Panc1 (cell line): Measurements from ENCODE around the gene AFG3L2. TPM values are rescaled to one million over a fixed set of nuclear protein-coding genes. Genes with fewer than 3 reads are reported as not detected.

ENCODE experiments used
- ATAC-seq: fragments of 200-7000 bp; cut with Tn5 transposase; 2 replicates; pipeline ENCODE4 v1.9.1; 2020; ENCODE audit warnings: mild to moderate bottlenecking, moderate library complexity
- BruUV-seq: library from RNA; stranded (reverse); fragments of 400-500 nt; replicated peaks from 2 replicates; lab custom pipeline; 2021; lab: Mats Ljungman, UMichigan
- CTCF ChIA-PET: fragments of 300-600 bp; sonication (Branson Sonifier 250); formaldehyde crosslinking; loops from one replicate; lab custom pipeline; 2022; ENCODE audit warnings: antibody characterized with exemption; lab: Charles Lee
- POLR2A ChIA-PET: fragments of 300-600 bp; sonication (Branson Sonifier 250); formaldehyde crosslinking; loops from one replicate; lab custom pipeline; 2022; ENCODE audit warnings: antibody characterized with exemption; lab: Charles Lee
- DNase-seq: peaks from one replicate; pipeline ENCODE4 v3.0.0-alpha.2; 2010; ENCODE audit warnings: low read depth, low spot score
- H3K27ac ChIP-seq: 2 replicates; pipeline ENCODE4 v1.5.1; 2011; ENCODE audit warnings: mild to moderate bottlenecking, low read length, inconsistent platforms
- H3K27me3 ChIP-seq: fragments of 200-500 bp; sonication (Bioruptor generic); 2 replicates; pipeline ENCODE4 v1.6.0; 2014; ENCODE audit warnings: low read length, inconsistent platforms; ENCODE audit not compliant: control insufficient read depth, insufficient read depth
- H3K36me3 ChIP-seq: fragments of 200-500 bp; sonication (Bioruptor generic); 2 replicates; pipeline ENCODE4 v1.5.1; 2014; ENCODE audit warnings: inconsistent platforms, mild to moderate bottlenecking, low read length, moderate library complexity; ENCODE audit not compliant: control insufficient read depth, insufficient read depth
- H3K4me1 ChIP-seq: 2 replicates; pipeline ENCODE4 v1.5.1; 2011; ENCODE audit warnings: inconsistent platforms, mild to moderate bottlenecking, low read length, moderate library complexity; ENCODE audit not compliant: control insufficient read depth, insufficient read depth
- H3K4me3 ChIP-seq, 2 experiments: 2 replicates each; pipeline ENCODE4 v1.5.1; 2011 to 2012; ENCODE audit warnings: low read depth in 2 of 2, low read length in 2 of 2, mild to moderate bottlenecking in 2 of 2, inconsistent platforms in 1 of 2, moderate library complexity in 1 of 2
- H3K9me3 ChIP-seq: fragments of 200-500 bp; sonication (Bioruptor generic); 2 replicates; pipeline ENCODE4 v1.5.1; 2014; ENCODE audit warnings: low read depth, mild to moderate bottlenecking, inconsistent platforms, low read length, moderate library complexity; ENCODE audit not compliant: control insufficient read depth, insufficient read depth
- POLR2AphosphoS5 ChIP-seq: IDR thresholded peaks from 2 replicates; pipeline ENCODE4 v1.6.1; 2012; ENCODE audit warnings: mild to moderate bottlenecking, low read depth, low read length, moderate library complexity
- SIN3A ChIP-seq: IDR thresholded peaks from 2 replicates; pipeline ENCODE4 v1.6.1; 2012; ENCODE audit warnings: low read depth, mild to moderate bottlenecking, low read length, moderate library complexity, borderline replicate concordance; ENCODE audit not compliant: insufficient read depth
- TCF7L2 ChIP-seq: IDR thresholded peaks from 2 replicates; pipeline ENCODE4 v1.6.1; 2011; ENCODE audit warnings: mild to moderate bottlenecking, low read depth, low read length, inconsistent platforms
- in situ Hi-C: cut with HindIII; loops from 2 replicates; pipeline ENCODE4 v1.10.0; 2016; ENCODE audit warnings: low sequenced_read_pairs, low pct_unique_long_range_greater_than_20kb
- intact Hi-C: fragments of 100-400 bp; cut with micrococcal nuclease; formaldehyde crosslinking; loops from one replicate; pipeline ENCODE4 v1.10.0; 2022; ENCODE audit not compliant: unreplicated experiment
- total RNA-seq: library from RNA; stranded (reverse); gene quantifications from one replicate; pipeline ENCODE4 v1.2.1, GENCODE V29; 2021; ENCODE audit not compliant: unreplicated experiment
- TF ChIP-seq, protein P1 (sequence below): fragments of 450-650 bp; IDR thresholded peaks from 2 replicates; pipeline ENCODE4 v1.5.1; 2017; ENCODE audit warnings: mild to moderate bottlenecking
- TF ChIP-seq, protein P2 (sequence below), 2 experiments: IDR thresholded peaks; 2 replicates each; pipeline ENCODE4 v1.6.1; 2011 to 2012; ENCODE audit warnings: low read depth in 2 of 2, control low read depth in 1 of 2, low read length in 1 of 2, mild to moderate bottlenecking in 1 of 2, moderate library complexity in 1 of 2; ENCODE audit not compliant: insufficient read depth in 1 of 2

Gene AFG3L2
- total RNA-seq, 1 experiment from 2014 or later: 58.0 TPM

DNA sequence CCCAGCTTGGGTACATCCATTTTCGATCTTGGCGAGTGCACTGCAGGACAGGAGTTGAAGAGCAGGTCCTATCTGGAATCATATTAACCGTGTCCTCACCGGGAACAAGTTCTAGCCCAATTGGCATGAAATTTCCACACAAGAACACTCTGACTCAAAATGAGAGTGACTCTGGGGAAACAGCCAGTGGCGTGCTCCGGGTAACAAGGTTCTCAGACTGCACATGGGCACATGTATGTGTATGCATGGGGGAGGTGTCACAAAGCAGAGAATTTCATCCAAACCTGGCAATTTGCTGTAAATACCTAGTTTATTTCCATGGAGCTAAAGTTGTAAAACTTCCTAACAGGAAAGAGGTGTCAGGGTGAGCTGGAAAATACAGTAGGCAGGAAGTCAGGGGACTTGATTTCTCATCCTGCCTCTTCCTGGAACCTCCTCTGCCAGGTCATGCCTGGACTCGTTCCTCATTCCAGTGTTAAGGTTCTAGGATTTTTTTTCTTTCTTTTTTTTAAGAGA is 67.3 kb downstream of the AFG3L2 start:
- TSS peak; percentile 63 for BruUV-seq
- Histone ChIP-seq H3K4me3 (peak overlapping the region; percentile 82 to 85), H3K27me3 (no peaks in the 10 kb centered on the region), H3K36me3 (peaks cover 28% of the 10 kb centered on the region), H3K9me3 (no peaks in the 10 kb centered on the region), H3K27ac (peak overlapping the region; percentile 89), H3K4me1 (peaks cover 15% of the 10 kb centered on the region)
- ATAC-seq: no peak
- in situ Hi-C loops (no loop called here), intact Hi-C loops (no loop called here)
- ChIA-PET POLR2A (interaction anchor here (0.5 kb wide), 1 partner anchor 38 kb away, joined by 9 read pairs; no protein-coding TSS in a partner anchor), CTCF (interaction anchor here (0.6 kb wide), 1 partner anchor 13 kb away, joined by 4 read pairs; no protein-coding TSS in a partner anchor)
- no peak for DNase-seq
- TF ChIP-seq, protein P1, sequence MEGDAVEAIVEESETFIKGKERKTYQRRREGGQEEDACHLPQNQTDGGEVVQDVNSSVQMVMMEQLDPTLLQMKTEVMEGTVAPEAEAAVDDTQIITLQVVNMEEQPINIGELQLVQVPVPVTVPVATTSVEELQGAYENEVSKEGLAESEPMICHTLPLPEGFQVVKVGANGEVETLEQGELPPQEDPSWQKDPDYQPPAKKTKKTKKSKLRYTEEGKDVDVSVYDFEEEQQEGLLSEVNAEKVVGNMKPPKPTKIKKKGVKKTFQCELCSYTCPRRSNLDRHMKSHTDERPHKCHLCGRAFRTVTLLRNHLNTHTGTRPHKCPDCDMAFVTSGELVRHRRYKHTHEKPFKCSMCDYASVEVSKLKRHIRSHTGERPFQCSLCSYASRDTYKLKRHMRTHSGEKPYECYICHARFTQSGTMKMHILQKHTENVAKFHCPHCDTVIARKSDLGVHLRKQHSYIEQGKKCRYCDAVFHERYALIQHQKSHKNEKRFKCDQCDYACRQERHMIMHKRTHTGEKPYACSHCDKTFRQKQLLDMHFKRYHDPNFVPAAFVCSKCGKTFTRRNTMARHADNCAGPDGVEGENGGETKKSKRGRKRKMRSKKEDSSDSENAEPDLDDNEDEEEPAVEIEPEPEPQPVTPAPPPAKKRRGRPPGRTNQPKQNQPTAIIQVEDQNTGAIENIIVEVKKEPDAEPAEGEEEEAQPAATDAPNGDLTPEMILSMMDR: no peak
- TF ChIP-seq, protein P2, sequence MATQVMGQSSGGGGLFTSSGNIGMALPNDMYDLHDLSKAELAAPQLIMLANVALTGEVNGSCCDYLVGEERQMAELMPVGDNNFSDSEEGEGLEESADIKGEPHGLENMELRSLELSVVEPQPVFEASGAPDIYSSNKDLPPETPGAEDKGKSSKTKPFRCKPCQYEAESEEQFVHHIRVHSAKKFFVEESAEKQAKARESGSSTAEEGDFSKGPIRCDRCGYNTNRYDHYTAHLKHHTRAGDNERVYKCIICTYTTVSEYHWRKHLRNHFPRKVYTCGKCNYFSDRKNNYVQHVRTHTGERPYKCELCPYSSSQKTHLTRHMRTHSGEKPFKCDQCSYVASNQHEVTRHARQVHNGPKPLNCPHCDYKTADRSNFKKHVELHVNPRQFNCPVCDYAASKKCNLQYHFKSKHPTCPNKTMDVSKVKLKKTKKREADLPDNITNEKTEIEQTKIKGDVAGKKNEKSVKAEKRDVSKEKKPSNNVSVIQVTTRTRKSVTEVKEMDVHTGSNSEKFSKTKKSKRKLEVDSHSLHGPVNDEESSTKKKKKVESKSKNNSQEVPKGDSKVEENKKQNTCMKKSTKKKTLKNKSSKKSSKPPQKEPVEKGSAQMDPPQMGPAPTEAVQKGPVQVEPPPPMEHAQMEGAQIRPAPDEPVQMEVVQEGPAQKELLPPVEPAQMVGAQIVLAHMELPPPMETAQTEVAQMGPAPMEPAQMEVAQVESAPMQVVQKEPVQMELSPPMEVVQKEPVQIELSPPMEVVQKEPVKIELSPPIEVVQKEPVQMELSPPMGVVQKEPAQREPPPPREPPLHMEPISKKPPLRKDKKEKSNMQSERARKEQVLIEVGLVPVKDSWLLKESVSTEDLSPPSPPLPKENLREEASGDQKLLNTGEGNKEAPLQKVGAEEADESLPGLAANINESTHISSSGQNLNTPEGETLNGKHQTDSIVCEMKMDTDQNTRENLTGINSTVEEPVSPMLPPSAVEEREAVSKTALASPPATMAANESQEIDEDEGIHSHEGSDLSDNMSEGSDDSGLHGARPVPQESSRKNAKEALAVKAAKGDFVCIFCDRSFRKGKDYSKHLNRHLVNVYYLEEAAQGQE (IDR thresholded peaks at IDR 0.05; ENCODE audit: insufficient read depth in 1 of 2, low read depth in 2 of 2, low read length in 1 of 2): no peak
- no peak for TF ChIP-seq SIN3A
- no peak for TF ChIP-seq POLR2AphosphoS5
- no peak for TF ChIP-seq TCF7L2

DNA sequence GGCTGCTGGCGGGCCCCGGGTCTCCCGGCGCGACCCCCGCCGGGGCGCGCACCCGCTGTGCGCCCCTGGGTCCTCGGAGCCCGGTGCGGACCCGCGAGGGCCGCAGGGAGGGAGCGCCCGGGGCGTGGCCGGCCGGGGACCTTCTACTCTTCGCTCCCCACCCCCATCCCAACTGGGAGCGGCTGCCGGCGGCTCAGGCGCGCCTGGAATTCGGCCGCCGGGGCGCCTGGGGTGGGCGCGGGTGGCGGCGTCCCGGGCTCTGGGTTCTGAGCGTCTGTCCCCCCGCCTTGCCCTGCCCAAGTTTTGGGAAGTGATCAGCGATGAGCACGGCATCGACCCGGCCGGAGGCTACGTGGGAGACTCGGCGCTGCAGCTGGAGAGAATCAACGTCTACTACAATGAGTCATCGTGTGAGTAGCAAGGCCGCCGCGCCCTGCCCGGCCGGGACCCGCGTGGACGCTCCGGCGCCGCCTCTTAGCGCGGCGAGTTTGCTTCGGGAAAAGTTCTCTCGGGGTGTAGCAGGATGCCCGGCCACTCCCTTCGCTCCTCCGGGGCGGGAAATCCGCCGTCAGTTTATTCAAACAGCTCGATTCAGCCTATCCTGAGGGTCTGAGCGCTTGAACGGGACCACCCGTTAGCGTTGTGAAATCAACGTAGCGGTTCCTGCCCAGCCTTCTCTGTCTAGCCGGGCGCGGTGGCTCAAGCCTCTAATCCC is 68.5 kb downstream of the AFG3L2 start:
- ChIA-PET CTCF (no interaction called here), POLR2A (interaction anchor here (0.5 to 1.0 kb wide), 4 partner anchors 9 to 45 kb away, joined by 3 to 9 read pairs (median 6); no protein-coding TSS in a partner anchor)
- Histone ChIP-seq H3K4me3 (peak overlapping the region; percentile 82 to 85), H3K4me1 (peaks cover 22% of the 10 kb centered on the region), H3K9me3 (no peaks in the 10 kb centered on the region), H3K36me3 (peaks cover 18% of the 10 kb centered on the region), H3K27me3 (no peaks in the 10 kb centered on the region), H3K27ac (peak overlapping the region; percentile 89)
- DNase-seq (no peak), ATAC-seq (peak; percentile 81)
- TF ChIP-seq POLR2AphosphoS5 (no peak), TCF7L2 (no peak), SIN3A (no peak)
- TF ChIP-seq, protein P2 (IDR thresholded peaks at IDR 0.05; ENCODE audit: insufficient read depth in 1 of 2, low read depth in 2 of 2, low read length in 1 of 2): no peak
- TF ChIP-seq, protein P1: no peak
- intact Hi-C loops (no loop called here), in situ Hi-C loops (no loop called here)
- BruUV-seq: no TSS peak
